NCI-H2171 (cell line): ENCODE measurements around the gene LZTS2.

Experiments used
- DNase-seq: peaks from one replicate; lab custom pipeline; 2025; lab: John Stamatoyannopoulos, UW

Gene LZTS2

DNA sequence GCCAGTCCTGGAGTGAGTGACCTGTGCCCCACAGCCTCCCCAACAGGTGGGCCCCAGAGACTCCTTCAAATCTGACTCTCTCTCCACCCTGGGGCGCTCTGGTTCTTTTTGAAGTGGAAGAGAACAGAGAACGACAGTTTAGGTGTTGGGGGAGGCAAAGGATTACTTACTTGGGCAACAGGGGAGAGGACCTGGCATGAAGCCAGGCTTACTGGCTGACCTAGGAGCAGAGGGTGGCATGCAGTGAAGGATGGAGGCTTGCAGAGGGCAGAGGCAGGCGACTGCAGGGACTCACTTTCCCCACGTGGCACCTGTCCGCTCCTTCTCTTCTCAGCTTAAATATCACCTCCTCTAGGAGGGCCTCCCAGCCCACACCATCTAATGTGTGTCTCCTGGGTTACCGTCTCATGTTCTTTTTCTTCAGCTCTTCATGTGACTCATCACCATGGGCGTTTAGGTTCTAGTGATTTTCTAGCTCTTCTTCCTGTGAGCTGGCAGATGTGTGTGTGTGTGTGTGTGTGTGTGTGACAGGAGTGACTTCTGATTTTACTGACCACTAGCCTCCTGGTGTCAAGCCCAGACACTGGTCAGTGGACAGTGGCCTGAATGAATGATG, 15.5 kb downstream of the LZTS2 start:
- no peak for DNase-seq

DNA sequence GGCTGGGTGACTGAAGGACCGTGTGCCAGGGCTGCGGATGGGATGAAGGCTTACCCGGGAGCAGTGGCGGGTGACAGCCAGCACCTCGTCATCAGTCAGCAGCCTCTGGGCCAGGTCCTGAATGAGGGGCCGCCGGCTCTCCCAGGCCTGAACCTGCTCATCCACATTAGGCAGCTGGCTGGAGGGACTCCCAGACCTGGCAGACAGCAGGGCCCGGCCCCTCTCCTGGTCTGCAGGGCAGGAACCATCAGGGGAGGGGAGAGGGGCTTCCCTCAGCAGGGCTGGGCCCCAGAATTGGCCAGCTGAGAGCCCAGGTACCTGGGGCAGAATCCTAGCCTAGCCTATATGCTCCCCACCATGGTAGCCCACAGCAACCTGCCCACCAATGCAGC, 16.0 kb downstream of the LZTS2 start:
- DNase-seq = no peak

DNA sequence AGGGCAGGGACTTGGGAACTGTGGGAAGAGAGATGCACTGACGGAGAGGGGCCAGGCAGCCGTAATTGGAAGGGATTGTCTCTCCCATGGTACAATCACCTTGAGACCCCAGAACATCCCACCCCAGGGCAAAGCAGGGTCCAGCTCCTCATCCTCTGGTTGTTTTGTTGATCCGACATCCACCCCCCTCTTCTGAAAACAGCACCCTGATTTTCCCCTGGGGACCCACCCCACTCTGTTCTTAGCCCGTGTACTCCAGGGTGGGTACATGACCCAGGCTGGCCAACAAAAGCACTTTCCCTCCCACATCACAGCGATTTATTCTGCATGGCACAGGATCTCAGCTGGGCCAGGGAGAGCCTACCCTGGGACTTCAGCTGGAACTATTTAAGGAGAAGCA, 17.2 kb downstream of the LZTS2 start:
- DNase-seq = no peak

DNA sequence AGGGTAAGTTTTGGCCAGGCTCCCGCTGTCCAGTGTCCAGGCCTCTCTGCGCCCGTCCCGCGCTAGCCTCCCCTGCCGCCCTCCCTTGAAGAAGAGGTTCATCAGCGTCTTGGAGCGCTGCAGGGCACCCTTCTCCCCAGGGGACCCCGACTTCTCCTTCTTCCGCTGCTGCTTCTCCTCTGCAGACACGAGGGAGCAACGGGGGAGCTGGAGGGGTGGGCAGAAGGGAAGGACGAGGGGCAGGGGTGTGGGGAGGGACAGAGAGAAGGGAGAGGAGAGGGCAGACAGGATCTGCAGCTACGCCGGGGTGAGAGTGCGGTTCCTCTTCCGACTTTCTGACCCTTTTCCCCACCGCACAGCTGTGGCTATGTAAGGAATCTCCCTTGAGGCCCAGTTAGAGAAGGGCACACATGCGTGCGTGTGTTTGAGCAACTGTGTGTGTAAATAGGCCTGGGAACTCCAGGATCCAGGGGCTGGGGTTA, 18.6 kb downstream of the LZTS2 start:
- DNase-seq = no peak

DNA sequence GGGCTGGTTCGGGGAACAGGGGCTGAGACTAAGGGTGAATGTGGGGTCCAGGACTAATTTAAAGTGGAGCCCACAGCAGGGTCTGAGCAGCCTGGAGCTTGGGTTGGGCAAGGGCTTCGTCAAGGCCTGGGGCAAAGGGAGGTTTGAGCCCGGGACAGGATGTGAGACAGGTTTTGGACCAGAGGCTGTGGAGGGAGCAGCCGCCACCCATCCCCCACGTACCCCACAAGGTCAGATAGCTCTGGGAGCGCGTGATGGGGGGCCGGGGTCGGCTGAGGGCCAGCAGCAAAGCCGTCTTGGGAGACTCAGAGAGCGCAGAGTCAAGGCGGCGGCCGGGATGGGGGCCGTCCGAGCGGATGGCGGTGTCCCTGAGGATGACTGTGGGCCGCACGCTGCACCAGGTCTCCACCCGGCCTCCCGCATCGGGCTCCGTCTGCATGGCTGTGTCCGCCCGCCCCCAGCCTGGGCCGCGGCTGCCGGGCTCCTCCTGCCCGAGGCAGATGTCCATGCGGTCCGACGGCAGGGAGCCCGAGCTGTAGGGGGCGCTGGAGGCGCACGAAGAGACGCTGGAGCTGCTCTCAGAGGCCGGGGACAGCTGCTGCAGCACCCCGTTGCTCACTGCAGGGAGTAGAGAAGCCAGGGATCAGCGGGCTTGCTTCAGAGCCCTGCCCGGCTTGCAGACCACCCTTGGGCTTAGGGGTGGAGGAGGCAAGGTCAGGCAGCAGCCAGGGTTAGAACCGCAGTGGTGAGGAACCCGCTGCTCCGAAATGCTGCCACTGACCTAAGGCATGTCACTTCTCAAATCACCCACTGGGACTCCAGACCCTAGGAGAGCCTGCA, 19.2 kb downstream of the LZTS2 start:
- DNase-seq = peak; percentile 37

DNA sequence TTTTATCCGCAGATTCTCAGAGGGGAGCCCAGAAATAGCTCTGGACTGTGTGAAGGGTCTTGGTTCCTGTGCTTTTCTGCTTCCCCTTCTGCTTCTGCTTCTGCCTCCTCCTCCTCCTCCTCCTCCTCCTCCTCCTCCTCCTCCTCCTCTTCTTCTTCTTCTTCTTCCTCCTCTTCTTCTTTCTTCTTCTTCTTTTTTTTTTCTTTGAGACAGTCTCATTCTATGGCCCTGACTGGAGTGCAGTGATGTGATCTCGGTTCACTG, 19.8 kb downstream of the LZTS2 start:
- DNase-seq = no peak

DNA sequence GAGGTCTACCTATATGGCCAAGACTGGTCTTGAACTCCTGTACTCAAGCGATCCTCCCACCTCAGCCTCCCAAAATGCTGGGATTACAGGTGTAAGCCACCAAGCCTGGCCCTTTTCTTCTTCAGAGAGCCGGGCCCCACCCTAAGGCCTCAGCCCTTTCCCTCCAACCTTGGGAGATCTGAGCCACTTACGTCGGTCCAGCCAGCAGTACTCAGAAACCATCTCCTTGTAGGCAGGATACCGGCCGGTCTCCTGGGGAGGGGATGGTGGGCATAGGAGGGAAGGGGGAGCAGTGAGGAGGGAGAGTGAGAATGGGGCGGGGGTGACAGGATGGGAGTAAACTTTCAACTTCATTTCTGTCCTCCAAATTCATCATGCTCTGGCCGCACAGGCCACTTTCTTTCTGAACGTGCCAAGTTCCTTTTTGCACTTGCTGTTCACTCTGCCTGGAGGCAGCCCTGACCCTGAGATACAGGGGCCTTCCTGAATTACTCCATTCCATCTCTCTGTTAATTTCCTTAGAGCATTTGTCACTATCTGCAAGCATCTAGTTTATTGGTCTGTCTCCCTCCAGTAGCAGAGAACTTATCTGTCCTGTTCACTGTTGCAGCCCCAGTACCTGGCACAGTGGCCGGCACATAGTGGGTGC, 20.9 kb downstream of the LZTS2 start:
- DNase-seq = no peak

DNA sequence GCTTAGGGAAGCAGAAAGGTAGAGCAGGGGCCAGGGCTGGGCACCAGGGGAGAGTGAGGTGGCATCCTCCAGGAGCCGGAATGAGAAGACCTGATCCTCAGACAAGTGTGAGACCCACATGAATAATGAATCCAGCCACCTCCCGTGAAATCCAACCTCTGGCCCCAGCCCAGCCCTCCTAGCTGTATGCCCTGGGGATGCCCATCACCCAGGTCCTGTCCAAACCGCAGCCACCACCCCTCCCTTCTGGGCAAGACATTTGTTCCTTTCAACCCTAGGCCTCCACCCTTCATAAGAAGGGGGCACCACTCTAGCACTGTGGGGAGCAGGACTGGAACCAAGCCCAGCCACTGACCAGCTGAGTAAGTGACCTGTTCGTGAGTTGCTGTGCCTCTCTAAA, 21.6 kb downstream of the LZTS2 start:
- DNase-seq = no peak

DNA sequence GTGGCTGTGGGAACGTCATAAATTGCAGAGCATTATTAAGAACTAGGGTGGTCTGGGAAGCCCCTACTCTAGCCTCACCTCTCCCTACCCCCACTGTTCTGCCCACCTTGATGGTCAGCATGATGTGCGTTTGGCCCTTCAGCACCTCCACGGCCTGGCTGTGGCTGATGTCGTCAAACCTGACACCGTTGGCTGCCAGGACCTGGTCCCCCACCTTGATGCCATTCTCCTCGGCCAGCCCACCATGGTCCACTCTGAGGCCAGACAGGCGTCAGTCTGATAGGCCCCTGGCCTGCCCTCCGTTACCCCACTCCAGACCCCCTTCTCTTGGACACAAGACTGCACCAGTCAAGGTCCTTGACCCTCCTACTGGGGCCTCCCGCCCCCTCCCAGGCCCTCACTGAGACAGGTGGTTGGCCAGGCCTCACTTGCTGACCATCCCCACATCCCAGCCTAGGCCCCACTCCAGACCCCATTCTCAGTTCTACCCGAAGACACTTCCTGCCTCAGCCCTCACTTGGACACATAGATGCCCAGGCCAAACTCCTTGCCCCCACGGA, 22.2 kb downstream of the LZTS2 start:
- DNase-seq = no peak

DNA sequence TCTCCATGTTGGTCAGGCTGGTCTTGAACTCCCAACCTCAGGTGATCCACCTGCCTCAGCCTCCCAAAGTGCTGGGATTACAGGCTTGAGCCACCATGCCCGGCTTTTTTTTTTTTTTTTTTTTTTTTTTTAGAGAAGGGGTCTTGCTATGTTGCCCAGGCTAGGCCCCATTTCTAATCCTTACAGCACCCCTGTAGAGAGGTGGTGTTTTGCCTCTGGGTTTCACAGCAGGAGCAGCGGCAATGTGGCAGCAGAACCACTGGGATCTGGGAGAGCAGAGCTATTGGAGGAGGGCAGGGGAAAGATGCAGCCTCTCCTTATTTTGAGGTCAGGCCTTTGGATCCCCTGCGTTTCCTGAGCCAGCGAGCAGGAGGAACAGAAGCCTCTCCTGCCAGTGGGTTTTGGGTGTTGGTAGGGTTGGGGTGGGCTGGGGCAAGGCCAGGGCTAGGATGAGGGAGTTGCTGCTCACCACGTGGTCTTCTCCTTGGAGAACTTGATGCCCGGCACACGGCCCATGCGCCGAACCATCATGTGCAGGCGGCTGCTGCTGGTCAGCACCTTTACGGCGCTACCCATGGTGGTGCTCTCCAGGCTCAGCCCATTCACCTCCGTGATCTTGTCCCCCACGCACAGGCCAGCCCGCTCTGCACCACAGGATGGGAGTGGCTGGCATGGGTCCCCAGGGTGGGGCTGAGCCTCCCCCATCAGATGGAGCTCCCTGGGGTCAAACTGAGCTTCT, 23.5 kb downstream of the LZTS2 start:
- DNase-seq = no peak

DNA sequence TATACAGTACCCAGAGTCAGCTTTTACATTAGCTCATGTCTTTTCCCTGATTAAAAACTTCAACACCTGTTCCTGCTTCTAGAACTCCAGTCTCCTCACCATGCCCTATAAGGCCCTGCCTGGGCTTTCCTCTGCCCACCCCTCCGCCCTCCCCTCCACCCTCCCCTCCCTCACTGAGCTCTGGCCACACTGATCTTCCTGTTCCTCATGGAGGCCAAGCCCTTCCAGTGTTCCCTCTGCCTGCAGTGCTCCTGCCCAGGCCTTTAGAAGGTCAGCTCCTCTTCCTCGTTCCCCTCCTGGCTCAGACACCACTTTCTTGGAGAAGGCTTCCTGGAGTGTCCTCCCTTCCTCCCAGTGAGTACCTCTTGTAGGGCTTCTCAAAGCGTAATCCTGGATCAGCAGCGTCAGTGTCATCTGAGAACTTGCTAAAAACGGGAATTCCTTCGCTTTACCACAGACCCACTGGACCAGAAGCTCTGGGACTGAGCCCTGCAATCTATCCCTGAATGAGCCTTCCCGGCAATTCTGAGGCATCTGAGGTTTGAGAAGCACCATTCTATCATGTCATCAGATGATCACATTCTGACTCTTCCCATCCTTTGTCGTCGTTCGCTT, 27.6 kb downstream of the LZTS2 start:
- DNase-seq = no peak

DNA sequence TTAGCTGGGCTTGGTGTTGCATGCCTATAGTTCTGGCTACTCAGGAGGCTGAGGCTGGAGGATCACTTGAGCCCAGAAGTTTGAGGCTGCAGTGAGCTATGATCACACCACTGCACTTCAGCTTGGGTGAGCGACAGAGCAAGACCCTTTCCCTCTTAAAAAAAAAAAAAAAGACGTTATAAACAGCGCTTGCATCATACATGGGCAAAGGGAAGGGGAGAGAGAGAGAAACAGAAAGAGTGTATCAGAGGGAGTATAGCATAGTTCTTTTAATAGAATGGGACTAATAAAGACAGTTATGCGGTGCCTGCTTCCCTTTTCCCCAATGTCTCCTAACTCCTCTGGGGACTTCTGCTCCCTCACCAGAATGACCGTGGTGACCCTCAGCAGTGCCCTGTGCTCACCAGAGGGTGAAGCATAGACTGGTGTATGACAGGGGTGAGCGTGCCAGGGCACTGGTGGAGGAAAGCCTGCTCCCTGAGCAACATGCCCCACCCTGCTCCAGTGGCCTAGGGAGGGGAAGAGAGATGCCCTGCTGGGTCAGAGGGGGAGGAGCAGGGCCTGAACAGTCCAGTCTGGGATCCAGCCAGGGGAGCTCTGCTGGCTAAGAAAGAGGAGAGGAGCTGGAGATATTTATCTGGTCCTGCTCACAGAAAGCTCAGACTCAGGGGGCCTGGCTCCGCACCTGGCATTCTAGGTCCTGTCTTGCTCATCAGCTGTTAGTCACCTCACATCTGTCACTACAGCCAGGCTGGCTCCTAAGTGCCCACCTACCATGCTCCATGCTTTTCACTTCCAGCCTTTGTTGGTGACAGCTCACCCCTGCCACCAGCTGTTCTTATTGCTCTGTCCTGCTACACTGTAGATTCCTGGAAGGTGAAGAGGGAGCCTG, 29.1 kb downstream of the LZTS2 start:
- no peak for DNase-seq

DNA sequence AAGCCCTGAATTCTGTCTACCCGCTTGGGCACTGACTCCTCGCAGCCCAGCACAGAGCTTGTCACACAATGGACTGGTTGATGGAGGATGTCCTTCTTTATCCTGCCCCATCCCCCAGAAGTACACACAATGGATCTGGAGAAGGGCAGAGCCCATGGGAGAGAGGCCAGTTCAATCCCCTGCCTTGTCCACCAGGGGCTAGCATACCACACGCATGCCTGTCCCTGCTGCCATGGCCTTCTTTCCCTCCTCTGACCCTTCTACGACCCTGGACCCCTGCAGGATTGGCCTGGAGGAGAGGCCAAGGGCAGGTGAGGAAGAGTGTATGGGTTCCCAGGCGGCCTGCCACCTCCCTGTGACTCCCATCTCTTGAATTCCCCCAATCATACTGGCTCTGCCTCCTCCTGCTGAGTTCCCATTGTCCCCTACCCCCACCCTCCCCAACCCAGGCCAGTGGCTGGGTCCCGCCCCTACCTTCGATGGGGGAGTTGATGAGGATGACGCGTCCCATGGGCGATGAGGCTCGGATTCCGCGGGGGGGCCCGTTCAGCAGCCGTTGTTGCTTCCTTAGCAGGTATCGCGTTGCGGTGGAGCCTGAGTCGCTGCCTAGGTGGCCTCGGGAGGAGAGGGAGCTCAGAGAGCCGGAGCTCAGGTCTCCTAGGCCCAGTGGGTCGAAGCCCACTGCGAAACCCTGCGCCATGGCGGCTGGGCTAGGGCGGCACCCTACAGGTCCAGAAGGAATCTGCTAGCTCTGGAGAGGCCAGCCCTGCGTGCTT, 30.1 kb downstream of the LZTS2 start:
- no peak for DNase-seq

DNA sequence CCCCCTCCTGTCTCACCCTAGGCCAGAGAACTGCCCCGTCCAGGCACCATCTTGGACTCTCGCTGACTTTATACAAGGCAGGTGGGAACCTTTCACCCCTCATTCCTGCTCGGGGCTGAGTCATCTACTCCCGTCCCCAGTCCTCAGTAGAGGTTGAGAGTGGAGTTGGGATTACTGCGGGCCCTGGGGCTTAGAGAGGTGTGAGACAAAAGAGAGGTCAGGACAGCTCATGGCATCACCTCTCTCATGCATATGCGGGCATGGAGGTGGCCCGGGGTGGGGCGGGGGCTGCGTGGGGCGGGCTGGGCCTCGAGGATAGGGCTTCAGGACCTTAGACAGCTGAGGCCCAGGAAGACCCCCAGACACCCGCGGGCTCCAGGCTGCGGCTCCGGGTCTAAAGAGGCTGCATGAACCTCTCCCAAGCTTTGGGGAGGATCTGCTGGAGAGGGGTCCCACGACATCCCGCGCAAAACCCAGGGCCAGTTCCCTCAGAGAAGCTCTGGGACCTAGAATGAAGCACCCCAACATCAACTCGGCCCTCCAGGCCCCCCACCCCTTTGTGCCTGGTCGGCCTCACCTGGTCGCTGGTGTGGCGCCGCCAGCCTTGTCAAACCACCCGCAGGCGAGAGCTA, 31.0 kb downstream of the LZTS2 start:
- no peak for DNase-seq

DNA sequence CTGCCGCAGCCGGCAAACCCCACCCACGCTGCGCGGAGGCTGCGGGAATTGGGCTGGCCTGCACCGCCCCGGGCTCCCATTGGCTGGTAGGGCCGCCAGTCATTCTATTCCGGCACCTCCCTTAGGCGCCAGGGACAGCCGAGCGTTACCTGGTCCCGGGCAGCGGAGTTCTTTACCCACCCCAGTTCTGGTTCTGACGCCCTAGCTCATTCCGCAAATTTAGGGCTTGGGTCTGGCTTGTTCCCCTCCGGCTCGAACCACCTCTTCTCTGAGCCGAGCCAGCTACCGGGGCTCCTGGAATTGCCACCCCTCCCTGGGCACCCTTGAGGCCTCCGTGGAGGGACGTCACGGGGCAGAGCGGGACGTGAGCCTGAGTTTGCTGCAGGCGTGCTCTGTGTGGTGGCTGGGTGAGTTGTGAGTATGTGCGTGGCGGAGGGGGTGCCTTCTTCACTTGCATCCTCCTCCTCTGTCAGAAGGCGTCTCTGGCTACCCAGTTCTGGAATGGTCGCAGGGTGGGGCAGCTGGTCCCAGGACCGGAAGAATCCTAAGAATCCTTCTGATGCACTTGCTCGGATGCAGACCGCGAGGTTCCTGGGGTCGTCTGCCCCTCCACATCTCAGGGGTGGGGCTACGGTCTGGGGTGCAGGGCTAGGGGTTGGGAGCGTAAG, 31.7 kb downstream of the LZTS2 start, which contains the start of the genes PDZD7 and SFXN3:
Gene PDZD7, minus strand, starts transcription at position 2 of the 668 bp plus-strand sequence. CDS start 910 bp downstream, outside the sequence.
Gene SFXN3, plus strand, starts transcription at position 107 of the 668 bp plus-strand sequence. CDS start 3,461 bp downstream, outside the sequence.
- DNase-seq = peak; percentile 74

DNA sequence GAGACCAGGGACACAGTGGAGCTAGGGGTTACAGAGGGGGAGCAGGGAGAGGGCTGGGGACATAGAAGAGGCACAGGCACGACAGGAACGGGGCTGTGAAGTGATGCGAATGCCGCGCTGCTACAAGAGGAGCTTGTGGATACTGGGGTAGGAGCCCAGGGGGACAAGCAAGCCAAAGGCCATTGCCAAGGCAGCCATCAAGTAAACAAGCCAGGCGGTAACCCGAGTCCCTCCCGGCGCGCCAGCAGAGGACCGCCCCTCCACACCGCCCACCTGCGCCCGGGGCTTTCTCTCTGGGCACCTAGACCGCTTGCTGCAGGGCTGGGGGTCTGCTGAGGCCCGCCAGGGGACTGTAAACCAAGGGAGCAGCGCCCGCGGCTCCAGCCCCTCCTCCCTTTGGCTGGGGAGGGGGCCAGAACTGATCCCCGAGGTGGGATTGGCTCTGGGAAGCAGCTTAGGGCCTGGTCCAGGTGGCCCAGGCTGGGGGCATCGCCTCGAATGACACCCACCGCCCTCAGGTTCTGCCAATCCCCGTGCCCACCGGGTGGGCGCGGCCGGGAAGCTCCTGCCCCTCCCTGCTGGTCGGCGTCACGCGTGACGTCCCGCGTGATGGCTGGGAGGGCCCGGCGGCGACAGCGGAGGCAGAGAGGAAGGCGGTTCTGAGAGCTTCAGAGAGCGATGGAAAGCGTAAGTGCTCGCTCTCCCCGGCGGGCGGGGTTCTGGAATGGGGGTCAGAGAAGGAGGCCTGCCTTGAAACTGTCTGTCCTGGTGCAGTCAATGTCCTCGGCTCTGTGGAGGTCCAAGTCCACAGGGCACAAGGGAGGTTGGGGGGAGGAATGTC, 32.4 kb downstream of the LZTS2 start:
- DNase-seq = peak; percentile 34

DNA sequence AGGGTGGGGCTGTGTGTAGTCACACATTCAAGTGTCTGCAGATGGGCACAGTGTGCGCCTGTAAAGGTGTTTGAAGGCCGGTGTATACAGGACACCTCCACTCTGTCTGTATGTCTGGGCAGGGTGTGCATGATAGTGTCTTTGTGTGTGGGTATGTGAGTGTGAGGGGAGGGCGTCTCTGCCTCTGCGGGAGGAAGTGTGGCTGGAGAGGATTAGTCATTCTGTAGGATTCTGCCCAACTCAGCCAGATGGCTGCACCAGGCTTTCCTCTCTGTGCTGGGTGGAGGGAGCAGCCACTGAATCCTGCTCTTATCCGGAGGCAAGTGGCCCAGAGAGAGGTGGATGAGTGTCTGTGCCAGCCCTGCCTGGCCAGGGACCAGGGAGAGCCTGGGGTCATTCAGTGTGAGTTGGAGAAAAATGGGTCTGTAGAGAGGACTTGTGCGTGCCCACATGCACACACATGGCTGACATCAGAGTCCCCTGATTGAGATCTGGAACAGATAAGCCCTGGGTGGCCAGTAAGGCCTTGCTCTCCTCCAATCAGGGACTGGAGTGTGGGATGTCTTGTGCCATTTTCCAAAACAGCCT, 33.1 kb downstream of the LZTS2 start:
- DNase-seq = no peak
